GM12878 (cell line): ENCODE data around the gene DBN1. TPM values are rescaled to one million over a fixed set of nuclear protein-coding genes. Genes with fewer than 3 reads are reported as not detected.
A peak's percentile ranks its signal among the peaks of the same experiment; 100 is the strongest.

ENCODE experiments used
- ATAC-seq: fragments of 200-7000 bp; cut with Tn5 transposase; 3 replicates; pipeline ENCODE4 v1.9.1; 2020; ENCODE audit warnings: mild to moderate bottlenecking, moderate library complexity
- BruUV-seq: library from RNA; stranded (reverse); fragments of 400-500 nt; replicated peaks from 2 replicates; lab custom pipeline; 2021; lab: Mats Ljungman, UMichigan
- CTCF ChIA-PET: fragments of 300-600 bp; sonication (Branson Sonifier 250); formaldehyde crosslinking; extraction: SDS; loops from one replicate; lab custom pipeline; 2021; ENCODE audit warnings: inconsistent platforms; lab: Yijun Ruan, JAX
- POLR2A ChIA-PET: fragments of 350-600 bp; formaldehyde crosslinking; extraction: SDS; loops from one replicate; lab custom pipeline; 2021; ENCODE audit warnings: inconsistent platforms; lab: Charles Lee
- RAD21 ChIA-PET: fragments of 300-600 bp; sonication (Branson Sonifier 250); formaldehyde crosslinking; loops from one replicate; lab custom pipeline; 2023; ENCODE audit warnings: antibody characterized with exemption; ENCODE audit not compliant: unreplicated experiment; lab: Charles Lee
- SMC1A ChIA-PET: fragments of 300-600 bp; sonication (Branson Sonifier 250); formaldehyde crosslinking; loops from one replicate; lab custom pipeline; 2023; ENCODE audit not compliant: unreplicated experiment, uncharacterized antibody; lab: Charles Lee
- DNase-seq: peaks from one replicate; pipeline ENCODE4 v3.0.0-alpha.2; 2011; ENCODE audit warnings: low read depth, low spot score
- FAIRE-seq: peaks from 3 replicates; lab custom pipeline; 2011; peaks lifted over from hg19 to GRCh38; lab: Jason Lieb, UNC
- H2AFZ ChIP-seq: 2 replicates; pipeline ENCODE4 v1.6.0; 2011; ENCODE audit warnings: low read depth, low read length, control low read depth; ENCODE audit not compliant: control insufficient read depth
- H3K27ac ChIP-seq: 2 replicates; pipeline ENCODE4 v1.5.1; 2011; ENCODE audit warnings: control low read depth; ENCODE audit not compliant: control insufficient read depth, insufficient read depth
- H3K27me3 ChIP-seq, 2 experiments: replicated peaks in 1 of 2; 2 replicates each; pipeline versions ENCODE4 v1.6.0 to v1.6.1; 2011; ENCODE audit warnings: low read length in 1 of 2; ENCODE audit not compliant: control insufficient read depth in 2 of 2, insufficient read depth in 2 of 2
- H3K36me3 ChIP-seq, 2 experiments: 2 replicates each; pipeline ENCODE4 v1.5.1; 2011; ENCODE audit warnings: low read length in 1 of 2; ENCODE audit not compliant: control insufficient read depth in 2 of 2, insufficient read depth in 2 of 2
- H3K4me1 ChIP-seq: 2 replicates; pipeline ENCODE4 v1.6.1; 2011; ENCODE audit warnings: mild to moderate bottlenecking, low read length, moderate library complexity, mixed read lengths; ENCODE audit not compliant: control insufficient read depth, insufficient read depth
- H3K4me2 ChIP-seq: 2 replicates; pipeline ENCODE4 v1.6.0; 2011; ENCODE audit warnings: control low read depth; ENCODE audit not compliant: control insufficient read depth, insufficient read depth
- H3K4me3 ChIP-seq: fragments of 200-600 bp; sonication (generic); 2 replicates; pipeline ENCODE4 v1.5.1; 2016
- H3K79me2 ChIP-seq: 2 replicates; pipeline ENCODE4 v1.6.0; 2011; ENCODE audit warnings: low read length; ENCODE audit not compliant: control insufficient read depth, insufficient read depth
- H3K9ac ChIP-seq: 2 replicates; pipeline ENCODE4 v1.8.0; 2011; ENCODE audit warnings: low read length, control low read depth, mixed read lengths; ENCODE audit not compliant: control insufficient read depth, insufficient read depth
- H3K9me3 ChIP-seq: replicated peaks from 3 replicates; pipeline ENCODE4 v1.5.1; 2011; ENCODE audit warnings: mild to moderate bottlenecking, low read length; ENCODE audit not compliant: control insufficient read depth, insufficient read depth
- H4K20me1 ChIP-seq: 2 replicates; pipeline ENCODE4 v1.6.0; 2011; ENCODE audit not compliant: control insufficient read depth, insufficient read depth
- CHD4 ChIP-seq: fragments of 200-600 bp; sonication (generic); IDR thresholded peaks from 2 replicates; pipeline ENCODE4 v1.6.1; 2016; ENCODE audit warnings: mild to moderate bottlenecking
- EP300 ChIP-seq, 2 experiments: fragments of 150-350 bp in 1 of 2; IDR thresholded peaks; 2 replicates each; pipeline ENCODE4 v1.6.1; 2011 to 2012; ENCODE audit warnings: low read depth in 2 of 2, low read length in 2 of 2, borderline replicate concordance in 1 of 2, improper control_type of control experiment in 1 of 2, inconsistent platforms in 1 of 2; ENCODE audit not compliant: control insufficient read depth in 1 of 2
- HDAC6 ChIP-seq: fragments of 200-600 bp; sonication (generic); IDR thresholded peaks from one replicate; pipeline ENCODE4 v1.8.0; 2017; ENCODE audit warnings: antibody characterized with exemption; ENCODE audit not compliant: unreplicated experiment
- JUND ChIP-seq: IDR thresholded peaks from 2 replicates; pipeline ENCODE4 v1.6.1; 2012; ENCODE audit warnings: low read depth, mild to moderate bottlenecking, low read length, improper control_type of control experiment, moderate library complexity
- NFYB ChIP-seq: IDR thresholded peaks from 2 replicates; pipeline ENCODE4 v1.6.1; 2011; ENCODE audit warnings: low read depth, mild to moderate bottlenecking, low read length, improper control_type of control experiment, moderate library complexity; ENCODE audit not compliant: insufficient read depth
- RUNX3 ChIP-seq: IDR thresholded peaks from 2 replicates; pipeline ENCODE4 v1.6.1; 2012; ENCODE audit warnings: low read length, inconsistent platforms
- SMAD5 ChIP-seq: IDR thresholded peaks from 2 replicates; pipeline ENCODE4 v1.6.1; 2016; ENCODE audit warnings: antibody characterized with exemption, low read depth
- SUPT20H ChIP-seq: IDR thresholded peaks from 2 replicates; pipeline ENCODE4 v1.6.1; 2011; ENCODE audit warnings: low read depth, mild to moderate bottlenecking, low read length, moderate library complexity, borderline replicate concordance; ENCODE audit not compliant: control insufficient read depth
- TBL1XR1 ChIP-seq: IDR thresholded peaks from 2 replicates; pipeline ENCODE4 v1.6.1; 2012; ENCODE audit warnings: low read depth, low read length, improper control_type of control experiment
- WRNIP1 ChIP-seq: IDR thresholded peaks from 2 replicates; pipeline ENCODE4 v1.6.1; 2011; ENCODE audit warnings: low read depth, low read length, improper control_type of control experiment, borderline replicate concordance
- ZNF274 ChIP-seq: IDR thresholded peaks from one replicate; pipeline ENCODE4 v1.8.0; 2011; ENCODE audit not compliant: insufficient read length, insufficient read depth
- ZZZ3 ChIP-seq: IDR thresholded peaks from 2 replicates; pipeline ENCODE4 v1.6.1; 2011; ENCODE audit warnings: low read depth; ENCODE audit not compliant: control insufficient read depth, insufficient read length
- WGBS: methylation state at CpG from one replicate; pipeline ENCODE4 v1.1.6; 2016; ENCODE audit warnings: low lambda C conversion rate; ENCODE audit not compliant: insufficient replicate concordance, insufficient coverage; ENCODE audit errors: missing lambda C conversion rate; 5-methylcytosine and 5-hydroxymethylcytosine counted together
- in situ Hi-C: fragments of 300-500 bp; cut with MboI; formaldehyde crosslinking; loops from 9 replicates; pipeline ENCODE4 v1.14.3; 2018; ENCODE audit warnings: mixed read lengths
- intact Hi-C: fragments of 100-400 bp; cut with micrococcal nuclease; formaldehyde crosslinking; loops from one replicate; pipeline ENCODE4 v1.14.2; 2022; ENCODE audit not compliant: unreplicated experiment
- polyA plus RNA-seq, 11 experiments: library from polyadenylated mRNA; depleted of rRNA in 4 of 11; unstranded in 6 of 11; stranded (reverse) in 5 of 11; fragments of >200 nt; fragmentation: Nextera tagmentation in 4 of 11; fragmentation: Illumina TruSeq in 1 of 11; extraction: Ambion mirVana in 4 of 11; extraction: Trizol in 1 of 11; gene quantifications; 1 replicate in 1 of 11; 2 replicates in 10 of 11; pipeline versions ENCODE4 v1.2.1 to v1.2.3, GENCODE V29; 2011 to 2016; ENCODE audit warnings: inconsistent platforms in 2 of 11, missing spikeins in 2 of 11, low read depth in 1 of 11
- total RNA-seq, 4 experiments: library from RNA; depleted of rRNA in 3 of 4; stranded (reverse); fragments of >200 nt in 3 of 4; fragmentation: Illumina TruSeq in 1 of 4; extraction: Trizol in 1 of 4; gene quantifications; 2 replicates each; pipeline versions ENCODE4 v1.2.1 to v1.2.3, GENCODE V29; 2013 to 2021
- TF ChIP-seq, protein P1 (sequence below): fragments of 450-650 bp; formaldehyde crosslinking; IDR thresholded peaks from 2 replicates; pipeline ENCODE4 v1.4.0; 2022; ENCODE audit warnings: mild to moderate bottlenecking, moderate library complexity
- TF ChIP-seq, protein P2 (sequence below): fragments of 450-650 bp; IDR thresholded peaks from 2 replicates; pipeline ENCODE4 v1.6.1; 2017; ENCODE audit warnings: mild to moderate bottlenecking
- TF ChIP-seq, protein P3 (sequence below): IDR thresholded peaks from 2 replicates; pipeline ENCODE4 v1.6.1; 2011; ENCODE audit warnings: mild to moderate bottlenecking, low read depth, low read length, moderate library complexity; ENCODE audit not compliant: insufficient replicate concordance

DBN1 gene
- total and polyA plus RNA-seq, 10 of the 15 experiments (the other 5 are each of a cell fraction or from before 2014, with no cell fraction given), result 0.18 to 81.0 (median 27.9) TPM

DNA sequence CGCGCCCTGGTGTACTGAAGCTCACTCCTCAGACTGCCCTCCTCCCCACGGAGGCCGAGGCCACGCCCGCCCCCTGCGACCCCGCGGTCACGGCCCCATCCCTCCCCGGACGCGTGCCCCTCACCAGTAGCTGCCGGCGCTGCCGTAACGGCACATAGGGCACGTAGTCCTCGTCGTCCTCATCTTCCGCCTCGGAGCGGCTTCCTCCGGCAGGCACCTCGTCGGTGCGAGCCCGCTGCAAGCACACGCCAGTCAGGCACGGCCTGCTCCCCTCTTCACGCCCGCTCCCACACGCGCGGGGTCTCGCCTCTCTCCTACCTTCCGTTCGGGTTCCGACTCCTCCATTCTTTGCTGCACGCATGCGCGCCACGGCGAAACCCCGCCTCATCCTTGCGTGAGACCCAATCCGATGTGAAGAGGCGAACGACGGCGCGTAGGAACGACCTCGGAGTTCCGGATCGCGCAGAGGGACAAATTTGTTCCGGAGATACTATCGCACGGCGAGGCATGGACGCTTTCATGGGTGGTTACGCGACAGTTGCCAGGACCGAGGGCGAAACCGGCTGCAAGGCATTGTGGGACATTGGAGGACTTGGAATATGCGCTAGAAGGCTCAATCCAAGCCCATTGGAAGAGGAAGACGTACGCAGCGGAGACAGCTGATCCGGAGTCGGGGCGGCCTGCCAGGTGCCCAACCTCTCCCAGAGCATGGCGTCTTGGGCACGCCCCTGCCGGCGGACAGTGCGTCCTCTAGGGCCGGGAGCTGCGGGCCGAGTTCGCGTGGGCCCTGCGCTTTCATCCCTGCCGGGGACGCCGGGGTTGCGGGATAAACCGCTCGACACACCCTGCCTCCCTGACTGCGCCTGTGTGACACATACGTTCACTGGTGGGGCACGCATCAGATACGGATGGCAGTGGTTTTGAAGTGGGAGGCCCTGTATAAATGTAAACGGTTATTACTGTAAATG, 43.5 kb upstream of the DBN1 start, which contains the start of gene DDX41:
DDX41 (minus strand) TSS at position 361 of the 968 bp plus-strand sequence; CDS start at position 345, 16 bp downstream.
- intact Hi-C loops, result loop anchor here (2.0 to 5.0 kb wide), 2 partner anchors 35 to 76 kb away; partner anchors contain the start of genes FAM193B and TMED9
- TF ChIP-seq EP300 (IDR thresholded peaks at IDR 0.05; ENCODE audit: borderline replicate concordance in 1 of 2, control insufficient read depth in 1 of 2, low read depth in 2 of 2, low read length in 2 of 2), result no peak
- TF ChIP-seq JUND, result no peak
- TF ChIP-seq ZNF274, result no peak
- TF ChIP-seq RUNX3, result no peak
- no peak for TF ChIP-seq SUPT20H
- no peak for TF ChIP-seq TBL1XR1
- no peak for TF ChIP-seq HDAC6
- peak; percentile 87; the same call in 1 of the 2 replicates for TF ChIP-seq SMAD5
- TF ChIP-seq, protein P1, sequence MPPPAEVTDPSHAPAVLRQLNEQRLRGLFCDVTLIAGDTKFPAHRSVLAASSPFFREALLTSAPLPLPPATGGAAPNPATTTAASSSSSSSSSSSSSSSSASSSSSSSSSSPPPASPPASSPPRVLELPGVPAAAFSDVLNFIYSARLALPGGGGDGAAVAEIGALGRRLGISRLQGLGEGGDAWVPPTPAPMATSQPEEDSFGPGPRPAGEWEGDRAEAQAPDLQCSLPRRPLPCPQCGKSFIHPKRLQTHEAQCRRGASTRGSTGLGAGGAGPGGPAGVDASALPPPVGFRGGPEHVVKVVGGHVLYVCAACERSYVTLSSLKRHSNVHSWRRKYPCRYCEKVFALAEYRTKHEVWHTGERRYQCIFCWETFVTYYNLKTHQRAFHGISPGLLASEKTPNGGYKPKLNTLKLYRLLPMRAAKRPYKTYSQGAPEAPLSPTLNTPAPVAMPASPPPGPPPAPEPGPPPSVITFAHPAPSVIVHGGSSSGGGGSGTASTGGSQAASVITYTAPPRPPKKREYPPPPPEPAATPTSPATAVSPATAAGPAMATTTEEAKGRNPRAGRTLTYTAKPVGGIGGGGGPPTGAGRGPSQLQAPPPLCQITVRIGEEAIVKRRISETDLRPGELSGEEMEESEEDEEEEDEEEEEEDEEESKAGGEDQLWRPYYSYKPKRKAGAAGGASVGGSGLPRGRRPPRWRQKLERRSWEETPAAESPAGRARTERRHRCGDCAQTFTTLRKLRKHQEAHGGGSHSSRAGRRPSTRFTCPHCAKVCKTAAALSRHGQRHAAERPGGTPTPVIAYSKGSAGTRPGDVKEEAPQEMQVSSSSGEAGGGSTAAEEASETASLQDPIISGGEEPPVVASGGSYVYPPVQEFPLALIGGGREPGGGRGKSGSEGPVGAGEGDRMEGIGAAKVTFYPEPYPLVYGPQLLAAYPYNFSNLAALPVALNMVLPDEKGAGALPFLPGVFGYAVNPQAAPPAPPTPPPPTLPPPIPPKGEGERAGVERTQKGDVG (CRISPR knock-in tag), result no peak
- TF ChIP-seq ZZZ3, result no peak
- peak; percentile 81 for TF ChIP-seq NFYB
- TF ChIP-seq, protein P2, sequence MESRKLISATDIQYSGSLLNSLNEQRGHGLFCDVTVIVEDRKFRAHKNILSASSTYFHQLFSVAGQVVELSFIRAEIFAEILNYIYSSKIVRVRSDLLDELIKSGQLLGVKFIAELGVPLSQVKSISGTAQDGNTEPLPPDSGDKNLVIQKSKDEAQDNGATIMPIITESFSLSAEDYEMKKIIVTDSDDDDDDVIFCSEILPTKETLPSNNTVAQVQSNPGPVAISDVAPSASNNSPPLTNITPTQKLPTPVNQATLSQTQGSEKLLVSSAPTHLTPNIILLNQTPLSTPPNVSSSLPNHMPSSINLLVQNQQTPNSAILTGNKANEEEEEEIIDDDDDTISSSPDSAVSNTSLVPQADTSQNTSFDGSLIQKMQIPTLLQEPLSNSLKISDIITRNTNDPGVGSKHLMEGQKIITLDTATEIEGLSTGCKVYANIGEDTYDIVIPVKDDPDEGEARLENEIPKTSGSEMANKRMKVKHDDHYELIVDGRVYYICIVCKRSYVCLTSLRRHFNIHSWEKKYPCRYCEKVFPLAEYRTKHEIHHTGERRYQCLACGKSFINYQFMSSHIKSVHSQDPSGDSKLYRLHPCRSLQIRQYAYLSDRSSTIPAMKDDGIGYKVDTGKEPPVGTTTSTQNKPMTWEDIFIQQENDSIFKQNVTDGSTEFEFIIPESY, result no peak
- TF ChIP-seq, protein P3, sequence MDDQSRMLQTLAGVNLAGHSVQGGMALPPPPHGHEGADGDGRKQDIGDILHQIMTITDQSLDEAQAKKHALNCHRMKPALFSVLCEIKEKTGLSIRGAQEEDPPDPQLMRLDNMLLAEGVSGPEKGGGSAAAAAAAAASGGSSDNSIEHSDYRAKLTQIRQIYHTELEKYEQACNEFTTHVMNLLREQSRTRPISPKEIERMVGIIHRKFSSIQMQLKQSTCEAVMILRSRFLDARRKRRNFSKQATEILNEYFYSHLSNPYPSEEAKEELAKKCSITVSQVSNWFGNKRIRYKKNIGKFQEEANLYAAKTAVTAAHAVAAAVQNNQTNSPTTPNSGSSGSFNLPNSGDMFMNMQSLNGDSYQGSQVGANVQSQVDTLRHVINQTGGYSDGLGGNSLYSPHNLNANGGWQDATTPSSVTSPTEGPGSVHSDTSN, result no peak
- TF ChIP-seq CHD4, result no peak
- no peak for TF ChIP-seq WRNIP1

More for the DNA sequence above, 43.5 kb upstream of the DBN1 start, which contains the start of gene DDX41:
- CTCF ChIA-PET, result interaction anchor here (1.3 kb wide), 1 partner anchor 16 kb away, joined by 5 read pairs; no protein-coding TSS in a partner anchor
- no peaks in the 10 kb centered on the region for H4K20me1 ChIP-seq
- peaks cover 12% of the 10 kb centered on the region for H3K4me1 ChIP-seq
- SMC1A ChIA-PET, result interaction anchor here (1.5 kb wide), 1 partner anchor 15 kb away, joined by 4 read pairs; no protein-coding TSS in a partner anchor
- in situ Hi-C loops, result no loop called here
- H3K36me3 ChIP-seq, result peaks cover 17 to 36% of the 10 kb centered on the region in 2 experiments; a peak in 3 of 4 replicates
- H3K4me3 ChIP-seq, result peak within 1 kb of the TSS; percentile 77
- POLR2A ChIA-PET, result interaction anchor here (0.5 to 1.9 kb wide), 4 partner anchors 8 to 637 kb away, joined by 3 to 8 read pairs (median 5); partner anchors contain the start of genes NHP2 and TMED9
- H3K9ac ChIP-seq, result peak within 1 kb of the TSS; percentile 77
- no peaks in the 10 kb centered on the region for H3K27me3 ChIP-seq
- H2AFZ ChIP-seq, result peak within 1 kb of the TSS; percentile 88
- H3K27ac ChIP-seq, result peak within 1 kb of the TSS; percentile 66
- no peaks in the 10 kb centered on the region for H3K9me3 ChIP-seq
- 1% methylated on average over 83 of the region's 96 CpGs for WGBS
- H3K4me2 ChIP-seq, result peak within 1 kb of the TSS; percentile 56
- ATAC-seq, result peak; percentile 92
- peak; percentile 90 for DNase-seq
- BruUV-seq, result TSS peak; percentile 93
- peak; percentile 99 for FAIRE-seq
- peaks cover 28% of the 10 kb centered on the region for H3K79me2 ChIP-seq
- RAD21 ChIA-PET, result interaction anchor here (1.3 kb wide), 1 partner anchor 15 kb away, joined by 3 read pairs; no protein-coding TSS in a partner anchor
